Spleen (tissue), 11 donors: ENCODE data around the gene COMMD4. TPM values are rescaled to one million over a fixed set of nuclear protein-coding genes. Genes with fewer than 3 reads are reported as not detected.
"Not testable (repeated sequence)": the region's sequence is repeated elsewhere in the genome, so short reads cannot be mapped to it uniquely, and the experiment has no call there.

Experiments used
- DNase-seq: peaks from one replicate; pipeline ENCODE4 v3.0.0-alpha.2; 2020
- H3K27ac ChIP-seq, 8 donors: fragments of 200-600 bp; sonication (generic) in 7 of 8; 1 replicate in 4 of 8; 2 replicates in 4 of 8; pipeline versions ENCODE4 v1.5.0 to v1.8.0; 2016 to 2021; ENCODE audit warnings: inconsistent platforms in 4 of 8, mild to moderate bottlenecking in 4 of 8, moderate library complexity in 1 of 8
- H3K27me3 ChIP-seq, 7 donors: fragments of 200-600 bp; sonication (generic) in 6 of 7; replicated peaks in 1 of 7; 1 replicate in 4 of 7; 2 replicates in 3 of 7; pipeline versions ENCODE4 v1.5.0 to v1.8.0; 2016 to 2021; ENCODE audit warnings: inconsistent platforms in 3 of 7, mild to moderate bottlenecking in 1 of 7
- H3K36me3 ChIP-seq, 6 donors: fragments of 200-600 bp; sonication (generic) in 5 of 6; 1 replicate in 4 of 6; 2 replicates in 2 of 6; pipeline versions ENCODE4 v1.5.0 to v1.8.0; 2016 to 2021; ENCODE audit warnings: inconsistent platforms in 2 of 6
- H3K4me1 ChIP-seq, 6 donors: fragments of 200-600 bp; sonication (generic) in 5 of 6; 1 replicate in 3 of 6; 2 replicates in 3 of 6; pipeline versions ENCODE4 v1.5.0 to v1.8.0; 2016 to 2021; ENCODE audit warnings: inconsistent platforms in 3 of 6
- H3K4me3 ChIP-seq, 8 donors: fragments of 200-600 bp; sonication (generic) in 7 of 8; 1 replicate in 4 of 8; 2 replicates in 4 of 8; pipeline versions ENCODE4 v1.5.0 to v1.8.0; 2016 to 2021; ENCODE audit warnings: inconsistent platforms in 4 of 8, mild to moderate bottlenecking in 4 of 8, moderate library complexity in 2 of 8
- H3K9me3 ChIP-seq, 8 donors: fragments of 200-600 bp; sonication (generic) in 7 of 8; 1 replicate in 4 of 8; 2 replicates in 4 of 8; pipeline versions ENCODE4 v1.5.0 to v1.8.0; 2016 to 2021; ENCODE audit warnings: inconsistent platforms in 4 of 8
- CTCF ChIP-seq, 11 experiments: fragments of 200-600 bp in 7 of 11; fragments of 450-650 bp in 4 of 11; sonication (generic) in 4 of 11; IDR thresholded peaks in 8 of 11; conservative IDR thresholded peaks in 3 of 11; 1 replicate in 7 of 11; 2 replicates in 4 of 11; pipeline versions ENCODE4 v1.4.0 to v1.8.0; 2016 to 2021; ENCODE audit warnings: antibody characterized with exemption in 11 of 11, inconsistent platforms in 4 of 11, mild to moderate bottlenecking in 1 of 11
- POLR2A ChIP-seq, 3 donors: fragments of 450-650 bp; IDR thresholded peaks; one replicate each; pipeline ENCODE4 v1.5.1; 2017; ENCODE audit warnings: antibody characterized with exemption in 3 of 3, mild to moderate bottlenecking in 1 of 3
- POLR2AphosphoS5 ChIP-seq, 3 donors: sonication (generic); formaldehyde crosslinking; IDR thresholded peaks; one replicate each; pipeline ENCODE4 v1.5.1; 2017; ENCODE audit warnings: antibody characterized with exemption in 3 of 3
- WGBS, 5 donors: extraction: QIAGEN DNeasy Blood & Tissue Kit in 3 of 5; methylation state at CpG; one replicate each; pipeline versions ENCODE4 v1.1.5 to v1.1.7; 2013 to 2018; 5-methylcytosine and 5-hydroxymethylcytosine counted together
- intact Hi-C: fragments of 100-400 bp; cut with DNase I; formaldehyde crosslinking; loops from one replicate; pipeline ENCODE4 v1.15.0; 2023; ENCODE audit warnings: low total_unique reads
- polyA plus RNA-seq, 3 donors: library from polyadenylated mRNA; stranded (reverse); fragments of 200-250 nt; gene quantifications; one replicate each; pipeline ENCODE4 v1.2.1, GENCODE V29; 2013
- total RNA-seq, 7 donors: library from RNA; depleted of rRNA in 3 of 7; stranded (reverse); fragments of >200 nt in 3 of 7; fragmentation: NEBNext Ultra II Directional in 4 of 7; extraction: Animal tissue kit (Norgen Biotek cat#: 25700) in 4 of 7; gene quantifications; one replicate each; pipeline versions ENCODE4 v1.1.0 to v1.2.1, GENCODE V29; 2016 to 2021
- donor health status: healthy with polysubstance abuse.
- donor health status: DM: no; HTN: no; CAD: no; lungs with moderate emphysema.
- donor health status: DM: no; HTN: no; CAD: no.
- donor health status: Bipolar disorder and iron deficiency.
- donor health status: healthy.
- donor health status: DM: no; HTN: no; CAD: no.
- donor health status: DM: yes; HTN: yes; CAD: no.

COMMD4 gene
- total and polyA plus RNA-seq, 10 donors = 47.0 to 116 (median 70.3) TPM

- TF ChIP-seq POLR2A (IDR thresholded peaks at IDR 0.05) (no peak), CTCF (IDR thresholded peaks at IDR 0.05 in 8 of 11, conservative IDR thresholded peaks at IDR 0.05 in 3 of 11) (no peak), POLR2AphosphoS5 (IDR thresholded peaks at IDR 0.05) (no peak)
- Histone ChIP-seq H3K4me3 (no peak overlapping the region), H3K27me3 (peaks cover 0 to 23% (median 0%) of the 10 kb centered on the region in 7 donors), H3K27ac (no peak overlapping the region), H3K36me3 (no peaks in the 10 kb centered on the region), H3K4me1 (no peaks in the 10 kb centered on the region), H3K9me3 (no peaks in the 10 kb centered on the region)
- intact Hi-C loops = no loop called here
- DNase-seq = no peak
- 87 to 95% (median 88%) methylated on average over 5 to 9 of the region's 9 CpGs for WGBS, 5 donors
These were observed 33.5 kb upstream of the COMMD4 start for GRCh38 chr15:75302318-75302717.

GRCh38 chr15:75302753-75303152 is 33.1 kb upstream of the COMMD4 start:
- peaks cover 0 to 28% (median 0%) of the 10 kb centered on the region in 7 donors for H3K27me3 ChIP-seq
- WGBS, 5 donors = 87 to 96% (median 89%) methylated on average over 4 of the region's 4 CpGs
- H3K4me1 ChIP-seq, H3K27ac ChIP-seq, intact Hi-C loops, DNase-seq, H3K4me3 ChIP-seq, H3K36me3 ChIP-seq, H3K9me3 ChIP-seq: not testable (repeated sequence)

GRCh38 chr15:75306188-75306587 is 29.7 kb upstream of the COMMD4 start:
- H3K4me1 ChIP-seq = no peaks in the 10 kb centered on the region
- no peak for DNase-seq
- peaks cover 0 to 35% (median 4%) of the 10 kb centered on the region in 7 donors for H3K27me3 ChIP-seq
- no peak for TF ChIP-seq CTCF (IDR thresholded peaks at IDR 0.05 in 8 of 11, conservative IDR thresholded peaks at IDR 0.05 in 3 of 11)
- no peak for TF ChIP-seq POLR2A (IDR thresholded peaks at IDR 0.05)
- TF ChIP-seq POLR2AphosphoS5 (IDR thresholded peaks at IDR 0.05) = no peak
- intact Hi-C loops = no loop called here
- H3K36me3 ChIP-seq = no peaks in the 10 kb centered on the region
- 58 to 84% (median 70%) methylated on average over 3 of the region's 3 CpGs for WGBS, 5 donors
- H3K9me3 ChIP-seq = no peaks in the 10 kb centered on the region
- no peak overlapping the region for H3K27ac ChIP-seq
- no peak overlapping the region for H3K4me3 ChIP-seq

- Histone ChIP-seq H3K9me3 (no peaks in the 10 kb centered on the region), H3K36me3 (no peaks in the 10 kb centered on the region), H3K27me3 (peaks cover 0 to 35% (median 4%) of the 10 kb centered on the region in 7 donors), H3K4me3 (no peak overlapping the region), H3K4me1 (no peaks in the 10 kb centered on the region), H3K27ac (no peak overlapping the region)
- intact Hi-C loops = no loop called here
- 35 to 45% (median 35%) methylated on average over 11 to 15 of the region's 15 CpGs for WGBS, 5 donors
- DNase-seq = no peak
- TF ChIP-seq POLR2AphosphoS5 (IDR thresholded peaks at IDR 0.05) (no peak), CTCF (IDR thresholded peaks at IDR 0.05 in 8 of 11, conservative IDR thresholded peaks at IDR 0.05 in 3 of 11) (peak in 4 of 11 experiments; percentile 5 to 23 (median 18)), POLR2A (IDR thresholded peaks at IDR 0.05) (no peak)
These were observed 28.0 kb upstream of the COMMD4 start for GRCh38 chr15:75307778-75308390.
